Stimulated activated CD8-positive, alpha-beta memory T cell treated with anti-CD3 and anti-CD28 coated beads, Interleukin-15, amount 100 ng/mL, for 24 hours (primary cell): ENCODE measurements around the gene BORCS5.
"Not testable (repeated sequence)": the region's sequence is repeated elsewhere in the genome, so short reads cannot be mapped to it uniquely, and the experiment has no call there.

ENCODE experiments used
- DNase-seq: peaks from one replicate; pipeline ENCODE4 v3.0.0-alpha.2; 2020; ENCODE audit warnings: low read depth

Gene BORCS5

DNA sequence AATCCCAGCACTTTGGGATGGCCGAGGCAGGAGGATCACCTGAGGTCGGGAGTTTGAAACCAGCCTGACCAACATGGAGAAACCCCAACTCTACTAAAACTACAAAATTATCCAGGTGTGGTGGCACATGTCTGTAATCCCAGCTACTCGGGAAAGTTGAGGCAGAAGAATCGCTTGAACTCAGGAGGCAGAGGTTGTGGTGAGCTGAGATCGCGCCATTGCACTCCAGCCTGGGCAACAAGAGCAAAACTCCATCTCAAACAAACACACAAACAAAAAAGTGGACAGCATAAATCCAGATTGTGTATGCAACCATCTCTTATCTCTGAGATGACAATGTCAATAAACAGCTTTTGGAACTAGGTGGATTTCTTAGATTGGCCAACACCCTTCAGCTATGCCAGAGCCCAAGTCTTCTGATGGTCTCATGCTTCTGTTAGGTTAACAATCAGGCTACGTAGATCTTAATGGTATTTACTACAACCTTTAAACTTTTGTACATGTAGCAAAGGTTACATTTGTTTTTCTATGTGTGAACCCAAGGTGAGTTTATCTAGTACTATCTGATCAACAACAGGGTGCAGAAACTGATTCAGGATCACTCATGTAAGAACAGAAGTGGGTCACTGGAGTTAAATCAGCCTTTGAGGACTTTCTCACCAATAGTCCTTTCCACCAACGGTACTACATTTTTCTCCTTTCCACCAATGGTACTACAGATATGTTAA, 132.1 kb downstream of the BORCS5 start:
- no peak for DNase-seq

DNA sequence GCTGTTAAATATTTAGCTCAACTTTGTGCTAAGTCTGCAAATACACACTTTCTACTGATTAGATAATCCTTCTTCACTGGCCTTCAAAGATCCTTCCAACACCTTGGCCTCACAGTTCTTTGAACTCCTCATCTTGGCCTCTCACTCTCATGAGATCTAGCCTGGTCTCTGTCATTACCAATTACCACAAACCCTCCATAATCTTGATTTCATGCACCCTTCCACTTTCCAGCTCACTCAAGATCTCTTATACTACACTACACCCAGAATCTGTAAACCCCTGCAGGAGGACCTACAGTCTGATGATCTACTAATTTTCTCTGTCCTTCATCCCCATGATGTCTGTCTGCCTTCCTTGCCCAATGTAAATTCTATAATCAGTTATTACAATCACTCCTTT, 134.7 kb downstream of the BORCS5 start:
- DNase-seq: no peak

DNA sequence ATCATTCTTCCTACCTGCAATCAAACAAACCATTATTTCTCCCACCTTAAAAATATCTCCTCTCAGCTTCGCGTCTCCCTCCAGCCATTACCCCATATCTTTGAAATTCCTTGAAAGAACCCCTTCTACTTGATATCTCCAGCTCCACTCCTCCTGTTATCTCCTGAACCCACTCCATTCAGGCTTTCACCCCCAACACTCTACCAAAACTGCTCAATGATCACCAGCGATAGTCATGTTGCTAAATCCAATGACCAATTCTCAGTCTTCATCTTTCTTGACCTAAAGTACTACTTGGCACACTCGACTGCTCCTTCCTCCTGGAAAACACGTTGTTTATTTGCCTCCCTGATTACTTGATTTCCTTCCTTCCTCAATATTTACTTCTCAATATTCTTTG, 135.7 kb downstream of the BORCS5 start:
- no peak for DNase-seq

DNA sequence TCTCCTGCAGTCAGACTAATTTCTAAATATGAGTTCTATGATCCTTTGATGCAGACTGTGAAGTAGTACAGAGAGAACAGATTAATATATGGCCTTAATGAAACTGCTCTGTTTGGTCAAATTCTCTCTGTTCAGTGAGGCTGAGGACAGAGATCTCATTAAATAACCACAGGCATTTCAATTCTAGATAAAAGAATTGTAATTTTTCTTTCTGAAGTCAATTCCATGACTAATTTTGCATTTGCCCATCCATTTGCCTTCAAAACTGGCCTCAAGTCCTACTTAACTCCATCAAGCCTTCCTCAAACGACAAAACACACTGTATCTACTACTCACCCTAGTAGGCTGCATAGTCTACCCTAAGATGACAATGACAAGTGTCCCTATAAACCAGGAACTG, 138.7 kb downstream of the BORCS5 start:
- DNase-seq: no peak

DNA sequence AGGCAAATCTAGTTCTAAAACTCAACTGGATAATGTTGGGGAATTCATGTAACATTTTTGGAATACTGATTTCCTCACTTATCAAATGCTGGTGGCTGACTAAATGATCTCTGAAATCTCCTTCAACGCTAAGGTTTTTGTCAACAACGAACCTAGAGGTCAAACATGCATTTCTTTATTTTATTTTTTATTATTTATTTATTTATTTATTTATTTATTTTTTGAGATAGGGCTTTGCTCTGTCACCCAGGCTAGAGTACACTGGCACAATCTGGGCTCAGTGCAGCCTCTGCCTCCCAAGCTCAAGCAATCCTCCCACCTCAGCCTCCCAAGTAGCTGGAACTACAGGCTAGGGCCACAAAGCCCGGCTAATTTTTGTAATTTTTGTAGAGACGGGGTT, 141.3 kb downstream of the BORCS5 start:
- no peak for DNase-seq

DNA sequence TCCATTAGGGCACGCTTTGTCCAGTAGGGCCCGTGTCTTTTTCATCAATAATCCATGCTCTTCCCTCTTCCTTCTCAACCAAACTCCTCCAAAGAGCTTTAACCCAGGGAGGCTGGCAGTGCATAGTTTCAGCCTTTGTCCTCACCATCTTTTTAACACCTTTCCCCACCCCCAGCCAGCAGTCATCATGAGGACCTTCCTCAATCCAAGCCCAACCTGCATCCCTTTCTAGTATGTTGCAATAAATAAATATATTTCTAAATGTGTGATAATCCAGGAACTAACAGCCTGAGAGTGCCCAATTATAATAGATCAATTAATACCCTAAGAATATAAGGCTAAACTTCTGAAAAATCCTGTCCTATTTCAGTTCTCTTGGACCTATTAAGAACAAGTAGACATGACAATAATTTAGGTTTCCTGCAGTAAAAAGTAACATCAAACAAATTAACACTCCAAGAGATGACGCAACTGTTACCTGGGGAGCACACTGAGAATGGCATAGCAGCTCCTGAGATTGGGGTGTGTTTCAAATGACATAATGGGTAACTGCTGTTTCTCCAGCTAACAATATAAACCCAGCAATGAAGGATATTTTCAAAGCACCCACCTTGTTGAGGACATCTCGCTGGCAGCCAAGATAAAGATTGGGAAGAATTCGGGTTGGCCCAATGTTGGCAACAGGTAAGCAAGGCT, 143.2 kb downstream of the BORCS5 start:
- DNase-seq: no peak

DNA sequence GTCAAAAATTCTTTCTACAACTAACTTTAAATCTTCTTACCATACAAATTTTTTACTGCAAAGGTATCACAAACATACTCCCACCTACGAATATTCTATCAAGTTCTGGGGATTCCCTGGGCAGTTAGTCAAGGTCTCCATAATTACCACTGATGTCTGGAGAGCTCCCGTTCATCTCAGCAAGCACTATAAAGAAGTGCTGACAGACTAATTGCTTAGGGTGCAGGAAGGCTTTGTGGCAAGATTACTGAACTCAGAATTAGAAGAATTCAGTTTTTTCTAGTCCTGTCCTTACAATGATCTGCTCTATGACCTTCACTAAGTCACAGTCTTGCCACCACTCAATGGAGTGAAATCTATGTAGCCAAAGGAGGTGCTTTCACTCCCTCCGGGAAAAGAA, 144.2 kb downstream of the BORCS5 start:
- no peak for DNase-seq

DNA sequence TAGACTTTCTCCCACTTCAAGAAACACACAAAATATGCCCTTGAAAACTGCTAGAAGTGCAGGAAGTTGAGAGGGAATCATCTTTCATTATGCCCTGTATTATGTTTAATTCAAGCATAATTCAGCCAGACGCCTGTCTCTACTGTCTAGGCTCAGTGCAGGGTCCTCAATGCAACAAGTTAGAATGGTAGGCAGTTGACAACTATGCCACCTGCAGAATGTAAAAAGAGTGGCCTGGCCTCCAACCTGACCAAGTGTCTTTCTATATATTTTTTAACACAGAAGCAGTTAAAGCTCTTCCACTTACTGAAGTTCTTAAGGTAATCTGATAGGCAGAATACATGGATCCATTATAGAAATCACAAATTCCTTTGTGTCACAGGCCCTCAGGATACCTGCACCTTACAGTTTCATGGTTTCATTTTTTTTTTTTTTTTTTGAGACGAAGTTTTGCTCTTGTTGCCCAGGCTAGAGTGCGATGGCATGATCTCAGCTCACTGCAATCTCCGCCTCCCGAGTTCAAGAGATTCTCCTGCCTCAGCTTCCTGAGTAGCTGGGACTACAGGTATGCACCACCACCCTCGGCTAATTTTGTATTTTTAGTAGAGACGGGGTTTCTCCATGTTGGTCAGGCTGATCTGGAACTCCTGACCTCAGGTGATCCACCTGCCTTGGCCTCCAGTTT, 145.4 kb downstream of the BORCS5 start:
- DNase-seq: not testable (repeated sequence)

DNA sequence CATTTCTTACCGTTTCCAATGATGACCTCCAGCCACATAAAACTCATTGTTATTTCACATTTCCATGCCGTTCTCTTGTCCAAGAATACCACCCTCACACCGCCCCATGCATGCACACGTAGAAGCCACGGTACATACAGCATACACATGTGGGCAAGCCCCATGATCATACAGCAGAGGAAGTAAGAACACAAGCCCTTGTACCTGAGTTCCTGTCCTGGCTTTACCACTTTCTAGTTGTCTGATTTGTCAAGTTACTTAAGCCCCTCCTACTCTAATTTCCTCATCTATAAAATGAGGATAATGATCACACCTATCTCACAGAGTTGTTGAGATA, 145.9 kb downstream of the BORCS5 start:
- no peak for DNase-seq

DNA sequence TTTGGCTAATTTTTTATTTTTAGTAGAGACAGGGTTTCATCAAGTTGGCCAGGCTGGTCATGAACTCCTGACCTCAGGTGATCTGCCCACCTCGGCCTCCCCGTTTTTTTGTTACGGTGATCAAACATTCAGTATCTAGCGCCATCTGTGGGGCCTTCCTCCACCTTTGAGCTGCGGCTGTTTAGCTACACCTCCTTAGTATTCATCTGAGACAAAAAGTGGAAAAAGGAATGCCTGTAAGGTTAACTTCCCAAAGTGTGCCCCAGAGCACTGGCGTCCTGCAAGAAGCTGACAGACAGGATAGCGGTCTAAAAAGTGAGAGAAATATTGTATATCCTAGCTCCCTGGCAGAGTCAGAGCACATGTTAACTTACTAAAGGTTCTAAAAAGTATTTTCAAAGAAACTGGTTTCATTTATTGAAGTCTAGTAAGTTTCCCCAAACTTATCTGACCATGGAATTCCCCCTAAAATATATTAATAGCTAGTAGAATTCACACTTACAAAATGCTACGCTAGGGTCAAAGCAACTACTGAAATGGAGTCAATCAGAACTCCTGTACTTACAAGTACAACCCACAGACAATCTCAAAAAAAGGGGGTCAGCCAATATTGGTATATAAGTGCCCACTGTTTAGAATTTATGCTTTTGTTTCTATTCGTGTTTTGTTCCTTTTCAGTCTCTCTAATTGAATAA, 146.7 kb downstream of the BORCS5 start:
- DNase-seq: no peak

DNA sequence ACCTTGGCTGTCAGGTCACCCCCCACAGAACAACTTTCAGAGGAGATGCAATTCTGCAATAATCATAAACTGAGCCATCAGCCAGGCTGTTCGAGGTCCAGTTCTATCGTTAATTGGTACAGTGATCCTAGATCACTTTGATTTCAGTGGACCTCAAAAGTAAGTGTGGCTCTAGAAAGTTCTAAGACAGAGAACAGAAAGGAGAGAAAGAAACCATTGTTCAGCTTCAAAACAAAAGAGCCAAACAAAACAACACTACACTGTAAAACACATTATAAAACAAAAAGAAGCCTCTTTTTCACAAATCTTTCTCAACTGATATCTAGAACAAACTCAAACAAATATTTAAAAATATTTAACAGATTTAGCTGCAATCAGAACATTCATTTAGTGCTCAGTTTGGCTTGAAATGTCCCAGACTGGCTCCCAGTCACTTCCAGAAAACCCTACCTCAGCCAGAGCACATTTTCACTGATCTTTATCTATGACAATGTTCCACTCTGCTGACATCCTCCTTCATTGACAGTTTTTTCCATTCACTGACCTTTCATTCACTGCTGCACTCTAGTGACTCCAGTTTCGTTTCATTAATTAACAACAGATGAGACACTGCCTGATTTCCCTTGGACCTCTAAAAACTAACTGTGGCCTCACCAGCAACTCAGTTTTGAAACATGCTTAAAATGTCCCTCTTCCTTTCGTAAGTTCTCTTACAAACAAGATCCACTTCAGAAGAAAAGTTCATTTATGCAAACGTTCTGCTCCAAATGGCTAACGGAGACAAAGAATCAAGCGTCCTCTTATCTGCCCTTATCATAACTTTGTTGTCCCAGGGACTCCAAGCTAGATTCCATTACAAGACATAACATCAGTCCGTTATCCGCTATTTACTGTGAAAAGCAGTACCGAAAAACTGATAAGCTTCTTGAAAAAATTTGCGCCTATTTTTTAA, 148.9 kb downstream of the BORCS5 start:
- no peak for DNase-seq

DNA sequence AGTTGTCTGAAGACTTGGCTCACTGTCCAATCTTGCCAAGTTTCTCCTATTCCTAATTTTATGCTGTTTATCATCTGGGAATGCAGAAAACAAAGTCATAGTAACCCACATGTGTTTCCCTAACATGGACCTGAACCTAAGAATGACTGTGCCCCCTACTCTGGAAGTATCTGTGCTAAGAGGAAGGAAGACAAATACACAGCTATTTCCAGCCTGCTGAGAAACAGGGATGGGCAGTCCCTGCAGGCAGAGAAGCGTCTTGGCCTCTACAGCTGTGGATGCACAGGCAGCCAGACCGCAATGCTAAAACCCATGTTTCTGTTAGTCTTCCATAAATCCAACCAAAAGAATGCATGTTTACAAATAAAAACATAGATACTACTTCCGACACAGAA, 149.6 kb downstream of the BORCS5 start:
- no peak for DNase-seq

DNA sequence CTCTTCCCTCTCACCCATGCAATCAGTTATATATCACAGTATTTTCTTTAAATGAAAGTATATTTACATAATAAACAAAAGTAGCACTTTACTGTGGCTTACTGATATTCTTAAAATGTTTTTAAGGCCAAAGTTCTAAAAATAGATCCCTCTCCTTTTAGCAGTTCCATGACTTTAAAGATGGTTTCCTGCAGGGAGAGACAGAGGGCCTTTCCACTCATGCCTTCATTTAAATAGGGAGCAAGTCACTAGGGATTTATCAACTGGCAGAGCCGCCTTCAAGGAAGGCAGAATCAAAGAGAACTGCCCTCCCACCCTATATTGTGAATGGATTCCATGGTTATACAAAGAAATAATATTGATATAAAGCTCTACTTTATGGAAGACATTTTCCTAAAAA, 150.2 kb downstream of the BORCS5 start:
- no peak for DNase-seq

DNA sequence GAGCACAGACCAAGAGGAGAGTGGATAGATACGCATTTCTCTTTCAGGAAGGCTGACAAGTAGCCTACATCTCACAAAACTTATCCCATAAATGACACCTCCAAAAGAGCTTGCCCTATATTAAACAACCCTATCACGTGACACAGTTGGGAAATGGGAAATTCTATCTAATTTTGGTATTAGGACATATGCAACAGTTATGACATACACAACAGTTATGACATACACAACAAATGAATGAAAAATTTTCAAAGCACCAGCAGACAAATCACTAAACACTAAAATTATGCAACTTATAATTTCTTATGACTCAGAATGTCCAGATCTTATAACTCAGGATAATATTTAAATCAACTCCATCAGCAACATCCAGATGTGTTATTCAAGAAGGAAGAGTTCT, 151.7 kb downstream of the BORCS5 start:
- no peak for DNase-seq

DNA sequence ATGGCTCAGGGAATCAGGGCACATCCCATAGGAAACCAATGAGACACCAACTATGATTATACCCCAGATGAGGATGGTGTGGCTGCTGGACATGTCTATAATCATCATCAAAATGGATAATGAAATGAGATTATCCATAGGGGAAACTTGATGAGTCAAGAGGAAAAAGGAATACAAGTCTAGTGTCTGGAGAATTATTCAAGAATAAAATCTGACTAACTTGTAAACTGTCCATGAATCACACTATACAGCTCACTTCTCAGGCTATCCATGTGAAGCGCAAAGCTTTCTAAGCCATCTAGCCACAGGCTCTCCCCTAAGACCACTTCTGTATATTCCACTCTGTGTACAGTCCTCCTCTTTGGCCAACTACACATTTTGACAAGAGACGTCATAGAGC, 153.3 kb downstream of the BORCS5 start:
- DNase-seq: no peak

DNA sequence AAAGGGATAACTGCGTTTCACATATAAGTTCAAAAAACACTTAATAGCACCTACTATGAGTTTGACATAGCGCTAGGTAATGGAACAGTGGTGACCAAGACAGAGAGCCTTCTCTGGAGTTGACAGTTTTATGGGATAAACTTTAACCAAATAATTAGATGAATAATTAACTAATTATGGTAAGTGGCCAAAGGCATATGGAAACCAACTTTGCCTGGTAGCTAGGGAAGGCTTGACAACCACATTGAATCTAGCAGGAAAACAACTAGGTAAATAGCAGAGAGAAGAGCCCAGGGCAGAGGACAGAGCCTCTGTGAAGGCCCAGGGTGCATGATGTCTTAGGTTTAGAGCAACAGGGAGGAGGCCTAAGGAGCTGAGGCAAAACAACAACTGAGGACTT, 153.7 kb downstream of the BORCS5 start:
- no peak for DNase-seq

DNA sequence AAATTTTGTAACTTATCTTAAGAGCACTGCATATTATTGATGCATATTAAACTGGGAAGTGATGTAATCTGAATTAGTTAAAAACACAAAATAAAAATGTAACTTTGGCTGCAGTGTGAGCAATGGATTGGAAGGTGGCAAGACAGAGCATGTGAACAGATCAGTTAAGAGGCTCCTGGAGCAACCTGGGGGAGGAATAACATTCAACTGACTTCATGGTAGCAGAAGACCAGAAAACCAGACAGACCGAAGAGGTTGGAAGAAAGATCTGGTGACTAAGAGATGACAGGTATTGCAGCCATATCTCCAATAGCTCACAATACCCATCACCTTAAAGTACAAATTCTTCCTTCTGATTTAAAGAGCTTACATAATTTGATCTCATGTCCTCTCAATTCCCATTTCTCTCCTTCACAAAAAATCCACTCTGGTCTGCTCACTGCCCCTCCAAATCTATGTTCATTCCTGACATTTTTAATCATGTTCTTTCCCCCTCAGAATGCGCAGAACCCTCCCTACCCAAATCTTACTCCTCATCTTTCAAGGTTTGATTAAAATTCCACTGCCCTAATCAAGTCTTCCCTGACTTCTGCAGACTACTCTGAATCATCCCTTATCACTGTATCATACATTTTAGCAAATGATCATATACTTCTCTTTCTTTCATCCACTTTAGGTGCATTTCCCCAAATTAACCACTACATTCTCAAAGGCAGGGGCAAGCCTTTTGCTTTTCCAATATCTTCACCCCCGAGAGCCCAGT, 154.3 kb downstream of the BORCS5 start:
- no peak for DNase-seq

DNA sequence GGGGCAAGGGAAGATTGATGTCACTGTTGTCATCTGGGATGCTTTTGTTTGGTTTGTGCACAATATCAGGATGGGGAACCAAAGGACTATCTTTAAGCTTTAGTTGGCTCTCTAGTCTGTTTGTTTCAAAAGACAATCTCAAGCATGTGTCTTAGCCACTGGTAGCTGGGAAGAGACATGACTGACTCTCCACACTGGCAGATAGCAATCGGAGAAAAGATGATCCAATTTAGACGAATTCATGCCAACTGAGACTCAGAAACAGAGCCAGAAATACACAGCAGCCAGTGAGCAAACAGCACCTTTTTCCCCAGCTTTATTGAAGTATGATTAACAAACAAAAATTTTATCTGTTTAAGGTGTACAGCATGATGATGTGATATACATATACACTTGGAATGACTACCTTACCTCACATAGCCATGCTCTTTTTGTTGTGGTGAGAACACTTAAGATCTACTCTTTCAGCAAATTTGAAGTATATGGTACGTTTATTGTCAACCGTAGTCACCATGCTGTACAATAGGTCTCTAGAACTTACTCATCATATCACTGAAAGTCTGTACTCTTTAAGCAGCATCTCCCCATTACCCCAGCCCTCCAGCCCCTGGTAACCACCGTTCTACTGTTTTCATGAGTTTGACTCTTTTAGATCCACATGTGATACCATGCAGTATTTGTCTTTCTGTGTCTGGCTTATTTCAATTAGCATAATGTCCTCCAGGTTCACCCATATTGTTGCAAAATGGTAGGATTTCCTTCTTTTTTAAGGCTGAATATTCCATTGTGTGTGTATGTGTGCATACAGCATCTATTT, 155.2 kb downstream of the BORCS5 start:
- no peak for DNase-seq

DNA sequence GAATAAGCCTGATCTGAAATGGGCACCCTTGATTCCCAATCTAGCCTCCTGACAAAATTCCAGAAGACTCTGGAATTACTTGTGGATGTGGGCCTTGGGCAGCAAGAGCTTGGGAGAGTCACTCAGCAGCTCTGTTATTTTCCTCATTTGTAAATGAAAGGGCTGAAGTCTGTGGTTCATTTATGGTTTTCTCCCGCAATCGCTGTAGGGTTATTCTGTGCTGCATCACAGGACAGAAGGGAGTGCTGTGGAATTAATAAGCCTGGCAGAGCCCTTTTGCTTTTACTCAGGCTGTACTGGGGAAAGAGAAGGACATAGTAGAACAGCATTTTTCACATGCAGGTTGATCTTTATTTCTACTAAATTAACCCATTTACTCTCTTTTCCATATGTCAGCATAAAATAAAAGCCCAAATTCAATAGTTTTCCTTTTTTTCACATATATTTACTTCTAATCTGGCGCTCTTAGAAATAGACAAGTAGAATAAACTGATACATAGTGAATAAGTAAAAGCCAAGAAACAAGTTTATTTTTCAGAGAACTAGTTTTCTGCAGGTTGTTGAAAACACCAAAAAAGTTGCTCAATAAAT, 156.6 kb downstream of the BORCS5 start:
- DNase-seq: no peak

DNA sequence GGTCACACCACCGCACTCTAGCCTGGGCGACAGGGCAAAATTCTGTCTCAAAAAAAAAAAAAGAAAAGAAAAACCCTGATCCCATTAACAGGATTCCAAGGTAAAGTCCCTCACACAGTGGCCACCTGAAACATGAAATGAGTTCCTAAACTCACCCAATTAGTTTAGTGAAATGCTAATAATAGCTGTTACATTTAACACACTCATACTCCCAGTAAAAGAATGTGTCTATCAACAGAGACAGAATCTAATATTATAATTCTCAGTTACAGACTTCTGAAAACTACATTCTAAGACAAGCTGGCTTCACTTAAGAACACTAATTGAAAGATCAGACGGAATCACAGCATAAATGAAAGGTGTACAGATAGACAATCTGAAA, 161.6 kb downstream of the BORCS5 start:
- DNase-seq: no peak
